GM19328 (cell line): Measurements from ENCODE around the gene IFNA21.
"Not testable (repeated sequence)": the region's sequence is repeated elsewhere in the genome, so short reads cannot be mapped to it uniquely, and the experiment has no call there.

Source experiments
- ATAC-seq: cut with Tn5 transposase; IDR thresholded peaks from one replicate; pipeline ENCODE4 v1.9.1; 2021; ENCODE audit warnings: mild to moderate bottlenecking, moderate library complexity; ENCODE audit not compliant: unreplicated experiment

The IFNA21 gene

GRCh38 chr9:21166560-21166959 lies at the start of gene IFNA21:
IFNA21 (minus strand) TSS chr9:21166660; CDS start chr9:21166612, 48 bp downstream.
- not testable (repeated sequence) for ATAC-seq

- ATAC-seq = peak; percentile 59
Observed at GRCh38 chr9:21213411-21214326, 47.2 kb upstream of the IFNA21 start.

- not testable (repeated sequence) for ATAC-seq
Observed at GRCh38 chr9:21212160-21212559, 45.7 kb upstream of the IFNA21 start.

GRCh38 chr9:21210782-21211181 lies 44.3 kb upstream of the IFNA21 start:
- not testable (repeated sequence) for ATAC-seq

- ATAC-seq = no peak
Observed at GRCh38 chr9:21210311-21210710, 43.9 kb upstream of the IFNA21 start.

GRCh38 chr9:21207043-21207442 lies 40.6 kb upstream of the IFNA21 start, which contains the start of gene IFNA10:
IFNA10 (minus strand) TSS chr9:21207143; CDS start chr9:21207097, 46 bp downstream.
- not testable (repeated sequence) for ATAC-seq

- no peak for ATAC-seq
Observed at GRCh38 chr9:21205204-21205603, 38.7 kb upstream of the IFNA21 start.

GRCh38 chr9:21202105-21202504 lies 35.6 kb upstream of the IFNA21 start, which contains the start of gene IFNA7:
IFNA7 (minus strand) TSS chr9:21202205; CDS start chr9:21202165, 40 bp downstream.
- not testable (repeated sequence) for ATAC-seq

GRCh38 chr9:21194867-21195776 lies 28.7 kb upstream of the IFNA21 start:
- ATAC-seq = peak; percentile 95

- not testable (repeated sequence) for ATAC-seq
Observed at GRCh38 chr9:21187487-21187886, 21.0 kb upstream of the IFNA21 start, which contains the start of gene IFNA4. IFNA4 (minus strand) TSS chr9:21187587; CDS start chr9:21187531, 56 bp downstream.

GRCh38 chr9:21182810-21183736 lies 16.6 kb upstream of the IFNA21 start:
- ATAC-seq = peak; percentile 90

- no peak for ATAC-seq
Observed at GRCh38 chr9:21174671-21175070, 8.2 kb upstream of the IFNA21 start.

GRCh38 chr9:21172156-21172555 lies 5.7 kb upstream of the IFNA21 start:
- ATAC-seq = no peak

GRCh38 chr9:21171351-21171750 lies 4.9 kb upstream of the IFNA21 start:
- no peak for ATAC-seq

- no peak for ATAC-seq
Observed at GRCh38 chr9:21165516-21165915, 944 bp downstream of the IFNA21 start.

GRCh38 chr9:21160178-21160577 lies 6.3 kb downstream of the IFNA21 start:
- ATAC-seq = peak; percentile 85

- no peak for ATAC-seq
Observed at GRCh38 chr9:21155501-21155900, 11.0 kb downstream of the IFNA21 start.

GRCh38 chr9:21154018-21154608 lies 12.3 kb downstream of the IFNA21 start:
- ATAC-seq = peak; percentile 72

- peak; percentile 21 for ATAC-seq
Observed at GRCh38 chr9:21153336-21154017, 13.0 kb downstream of the IFNA21 start.
